Neutrophil (primary cell): ENCODE data around the gene NAP1L1.

Experiments used
- H3K27ac ChIP-seq: fragments of 200-600 bp; sonication (generic); 2 replicates; pipeline ENCODE4 v1.5.1; 2016; ENCODE audit warnings: mild to moderate bottlenecking, moderate library complexity
- H3K27me3 ChIP-seq: fragments of 200-600 bp; sonication (generic); 2 replicates; pipeline ENCODE4 v1.6.0; 2016; ENCODE audit warnings: mild to moderate bottlenecking
- H3K36me3 ChIP-seq: fragments of 200-600 bp; sonication (generic); 2 replicates; pipeline ENCODE4 v1.5.1; 2017
- H3K4me1 ChIP-seq, 2 experiments: fragments of 200-600 bp in 1 of 2; sonication (generic) in 1 of 2; 1 replicate in 1 of 2; 2 replicates in 1 of 2; pipeline versions ENCODE4 v1.5.1 to v1.6.1; 2013 to 2016; ENCODE audit warnings: low read depth in 1 of 2, low read length in 1 of 2, mild to moderate bottlenecking in 1 of 2, moderate library complexity in 1 of 2; ENCODE audit not compliant: control insufficient read depth in 1 of 2, insufficient read depth in 1 of 2
- H3K4me3 ChIP-seq, 2 experiments: fragments of 200-600 bp in 1 of 2; sonication (generic) in 1 of 2; 1 replicate in 1 of 2; 2 replicates in 1 of 2; pipeline ENCODE4 v1.5.1; 2013 to 2016; ENCODE audit warnings: low read depth in 1 of 2, low read length in 1 of 2, mild to moderate bottlenecking in 1 of 2, moderate library complexity in 1 of 2
- H3K9me3 ChIP-seq: fragments of 200-600 bp; sonication (generic); 2 replicates; pipeline ENCODE4 v1.5.1; 2016
- TF ChIP-seq, protein P1 (sequence below): fragments of 200-600 bp; sonication (generic); IDR thresholded peaks from 2 replicates; pipeline ENCODE4 v1.5.1; 2016; ENCODE audit warnings: antibody characterized with exemption

The NAP1L1 gene

GRCh38 chr12:76094754-76095153 lies 10.3 kb upstream of the NAP1L1 start:
- Histone ChIP-seq H3K9me3 (no peaks in the 10 kb centered on the region), H3K27ac (no peak overlapping the region), H3K4me1 (no peaks in the 10 kb centered on the region), H3K36me3 (no peaks in the 10 kb centered on the region), H3K27me3 (no peaks in the 10 kb centered on the region), H3K4me3 (no peak overlapping the region)
- TF ChIP-seq, protein P1, sequence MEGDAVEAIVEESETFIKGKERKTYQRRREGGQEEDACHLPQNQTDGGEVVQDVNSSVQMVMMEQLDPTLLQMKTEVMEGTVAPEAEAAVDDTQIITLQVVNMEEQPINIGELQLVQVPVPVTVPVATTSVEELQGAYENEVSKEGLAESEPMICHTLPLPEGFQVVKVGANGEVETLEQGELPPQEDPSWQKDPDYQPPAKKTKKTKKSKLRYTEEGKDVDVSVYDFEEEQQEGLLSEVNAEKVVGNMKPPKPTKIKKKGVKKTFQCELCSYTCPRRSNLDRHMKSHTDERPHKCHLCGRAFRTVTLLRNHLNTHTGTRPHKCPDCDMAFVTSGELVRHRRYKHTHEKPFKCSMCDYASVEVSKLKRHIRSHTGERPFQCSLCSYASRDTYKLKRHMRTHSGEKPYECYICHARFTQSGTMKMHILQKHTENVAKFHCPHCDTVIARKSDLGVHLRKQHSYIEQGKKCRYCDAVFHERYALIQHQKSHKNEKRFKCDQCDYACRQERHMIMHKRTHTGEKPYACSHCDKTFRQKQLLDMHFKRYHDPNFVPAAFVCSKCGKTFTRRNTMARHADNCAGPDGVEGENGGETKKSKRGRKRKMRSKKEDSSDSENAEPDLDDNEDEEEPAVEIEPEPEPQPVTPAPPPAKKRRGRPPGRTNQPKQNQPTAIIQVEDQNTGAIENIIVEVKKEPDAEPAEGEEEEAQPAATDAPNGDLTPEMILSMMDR = no peak

DNA sequence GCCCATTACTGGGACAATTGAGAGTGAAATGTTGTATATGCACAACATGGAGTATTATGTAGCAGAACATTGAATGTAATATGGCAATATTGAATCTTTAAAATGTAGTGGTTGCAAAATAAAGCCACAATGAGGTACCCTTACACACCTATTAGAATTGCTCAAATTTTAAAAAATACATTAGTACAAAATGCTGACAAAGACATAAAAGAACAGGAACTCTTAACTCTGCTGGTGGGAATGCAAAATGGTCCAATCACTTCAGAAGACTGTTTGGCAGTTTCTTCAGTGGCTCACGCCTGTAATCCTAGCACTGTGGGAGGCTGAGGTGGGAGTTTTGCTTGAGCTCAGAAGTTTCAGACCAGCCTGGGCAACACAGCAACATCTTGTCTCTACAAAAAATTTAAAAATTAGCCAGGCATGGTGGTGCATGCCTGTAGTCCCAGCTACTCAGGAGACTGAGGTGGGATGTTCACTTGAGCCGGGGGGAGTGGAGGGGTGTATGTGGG lies 6.8 kb upstream of the NAP1L1 start:
- no peak overlapping the region for H3K27ac ChIP-seq
- no peaks in the 10 kb centered on the region for H3K9me3 ChIP-seq
- H3K27me3 ChIP-seq = no peaks in the 10 kb centered on the region
- no peaks in the 10 kb centered on the region for H3K4me1 ChIP-seq
- no peak overlapping the region for H3K4me3 ChIP-seq
- no peaks in the 10 kb centered on the region for H3K36me3 ChIP-seq
- TF ChIP-seq, protein P1 = no peak

GRCh38 chr12:76085520-76085868 lies 1.0 kb upstream of the NAP1L1 start:
- H3K4me3 ChIP-seq = peak overlapping the region; percentile 82 to 91
- H3K36me3 ChIP-seq = no peaks in the 10 kb centered on the region
- peaks cover 17 to 19% of the 10 kb centered on the region in 2 experiments for H3K4me1 ChIP-seq
- peak overlapping the region; percentile 82 for H3K27ac ChIP-seq
- H3K9me3 ChIP-seq = no peaks in the 10 kb centered on the region
- TF ChIP-seq, protein P1 = no peak
- peaks cover 8% of the 10 kb centered on the region for H3K27me3 ChIP-seq

DNA sequence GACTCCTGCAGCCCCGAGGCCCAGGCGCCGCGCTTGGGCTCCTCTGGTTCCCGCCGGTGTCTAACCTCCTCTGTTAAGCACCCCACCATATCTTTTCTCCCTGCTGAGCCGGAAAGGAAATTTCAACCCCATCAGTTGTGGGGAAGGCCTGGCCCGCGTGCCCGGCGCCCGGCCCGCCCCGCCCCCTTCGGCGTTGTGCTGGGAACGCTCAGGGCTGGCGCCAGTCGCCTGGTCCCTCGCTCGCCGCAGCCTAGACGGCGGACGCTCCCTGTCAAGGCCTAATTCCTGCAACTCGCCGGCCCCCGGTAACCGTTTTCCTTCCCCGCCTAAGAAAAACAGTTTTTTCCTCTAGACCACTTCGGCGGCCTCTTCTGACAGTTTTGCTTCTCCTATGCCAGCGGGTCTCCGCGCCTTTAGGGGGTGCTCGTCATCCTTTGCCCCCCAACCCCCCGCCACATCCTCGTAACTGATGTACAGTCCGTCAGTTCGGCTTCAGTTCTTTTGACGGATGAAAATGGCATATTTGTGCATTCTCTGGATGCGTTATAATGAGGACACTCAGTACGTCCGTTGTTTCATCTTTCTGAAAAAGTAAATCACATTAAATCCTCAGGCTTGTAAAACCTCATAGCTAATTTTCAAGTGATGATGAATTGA lies 506 bp upstream of the NAP1L1 start:
- Histone ChIP-seq H3K36me3 (no peaks in the 10 kb centered on the region), H3K27me3 (peaks cover 8% of the 10 kb centered on the region), H3K4me3 (peak overlapping the region; percentile 82 to 91), H3K9me3 (no peaks in the 10 kb centered on the region), H3K4me1 (peaks cover 17 to 19% of the 10 kb centered on the region in 2 experiments), H3K27ac (peak overlapping the region; percentile 82)
- TF ChIP-seq, protein P1 = no peak

DNA sequence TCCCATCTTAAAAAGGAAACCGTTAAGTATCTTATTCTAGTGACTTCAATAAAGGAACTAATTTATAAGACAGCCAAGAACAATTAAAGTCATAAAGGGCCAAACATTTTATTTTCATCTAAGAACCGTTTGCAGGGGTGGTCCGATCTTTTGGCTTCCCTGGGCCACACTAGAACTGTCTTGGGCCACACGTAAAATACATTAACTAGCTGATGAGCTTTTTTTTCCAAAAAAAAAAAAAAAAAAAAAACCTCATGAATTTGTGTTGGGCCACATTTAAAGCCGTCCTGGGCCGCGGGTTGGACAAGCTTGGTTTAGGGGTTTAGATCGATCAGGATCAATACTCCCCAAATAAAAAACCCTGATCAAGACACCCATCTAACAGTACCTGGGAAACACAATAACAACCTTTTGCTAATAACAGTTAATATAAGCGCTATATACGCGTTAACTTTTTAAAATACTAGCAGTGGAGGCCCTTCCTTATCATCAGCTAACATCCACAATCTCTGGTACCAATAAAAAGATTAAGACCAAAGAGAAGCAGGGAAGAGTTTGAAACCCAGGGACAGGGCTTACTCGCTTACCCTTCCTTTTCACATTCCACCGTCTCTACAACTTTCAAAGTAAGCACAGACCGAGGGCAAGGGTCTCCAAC lies 1.1 kb downstream of the NAP1L1 start:
- H3K27me3 ChIP-seq = peaks cover 8% of the 10 kb centered on the region
- TF ChIP-seq, protein P1 = no peak
- no peaks in the 10 kb centered on the region for H3K36me3 ChIP-seq
- peaks cover 17 to 19% of the 10 kb centered on the region in 2 experiments for H3K4me1 ChIP-seq
- H3K4me3 ChIP-seq = peak overlapping the region; percentile 82 to 91
- H3K27ac ChIP-seq = peak overlapping the region; percentile 82
- no peaks in the 10 kb centered on the region for H3K9me3 ChIP-seq
